ENCODE data around the gene COX5A. TPM values are rescaled to one million over a fixed set of nuclear protein-coding genes. Genes with fewer than 3 reads are reported as not detected.
A peak's percentile ranks its signal among the peaks of the same experiment; 100 is the strongest.

Gene COX5A
- polyA plus RNA-seq, 1 experiment: 64.6 TPM

DNA sequence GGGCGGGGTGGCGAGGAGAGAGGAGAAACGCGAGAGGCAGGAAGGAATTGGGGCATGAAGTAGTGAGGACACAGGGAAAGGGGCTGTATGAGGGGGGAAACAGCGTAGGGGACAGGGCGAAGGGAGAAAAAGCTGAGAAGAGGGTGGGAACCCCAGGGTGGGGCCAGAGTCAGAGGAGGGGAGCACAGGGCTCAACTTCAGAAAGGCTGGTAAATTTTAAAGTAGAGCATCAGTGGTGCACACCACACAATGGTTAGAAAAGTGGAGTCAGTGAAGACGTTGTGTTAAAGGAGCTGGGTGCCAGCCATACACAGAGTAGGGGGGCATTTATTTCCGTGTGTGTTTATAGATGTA lies 21.7 kb upstream of the COX5A start:
- H3K4me3 ChIP-seq (ENCODE audit: low read depth, low read length): no peak overlapping the region
- CTCF ChIA-PET: interaction anchor here (0.9 to 1.1 kb wide), 3 partner anchors 9 to 188 kb away, joined by 4 to 7 read pairs (median 4); no protein-coding TSS in a partner anchor
- no peaks in the 10 kb centered on the region for H3K36me3 ChIP-seq (ENCODE audit: control insufficient read depth, insufficient read depth, low read length)
- TF ChIP-seq, protein P1, sequence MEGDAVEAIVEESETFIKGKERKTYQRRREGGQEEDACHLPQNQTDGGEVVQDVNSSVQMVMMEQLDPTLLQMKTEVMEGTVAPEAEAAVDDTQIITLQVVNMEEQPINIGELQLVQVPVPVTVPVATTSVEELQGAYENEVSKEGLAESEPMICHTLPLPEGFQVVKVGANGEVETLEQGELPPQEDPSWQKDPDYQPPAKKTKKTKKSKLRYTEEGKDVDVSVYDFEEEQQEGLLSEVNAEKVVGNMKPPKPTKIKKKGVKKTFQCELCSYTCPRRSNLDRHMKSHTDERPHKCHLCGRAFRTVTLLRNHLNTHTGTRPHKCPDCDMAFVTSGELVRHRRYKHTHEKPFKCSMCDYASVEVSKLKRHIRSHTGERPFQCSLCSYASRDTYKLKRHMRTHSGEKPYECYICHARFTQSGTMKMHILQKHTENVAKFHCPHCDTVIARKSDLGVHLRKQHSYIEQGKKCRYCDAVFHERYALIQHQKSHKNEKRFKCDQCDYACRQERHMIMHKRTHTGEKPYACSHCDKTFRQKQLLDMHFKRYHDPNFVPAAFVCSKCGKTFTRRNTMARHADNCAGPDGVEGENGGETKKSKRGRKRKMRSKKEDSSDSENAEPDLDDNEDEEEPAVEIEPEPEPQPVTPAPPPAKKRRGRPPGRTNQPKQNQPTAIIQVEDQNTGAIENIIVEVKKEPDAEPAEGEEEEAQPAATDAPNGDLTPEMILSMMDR (IDR thresholded peaks at IDR 0.05; ENCODE audit: insufficient read depth, low read depth, low read length): no peak
- peaks cover 13% of the 10 kb centered on the region for H3K27me3 ChIP-seq (ENCODE audit: control insufficient read depth, insufficient read depth, low read length)
- no peak for DNase-seq (ENCODE audit: low read depth)
- POLR2A ChIA-PET: no interaction called here

DNA sequence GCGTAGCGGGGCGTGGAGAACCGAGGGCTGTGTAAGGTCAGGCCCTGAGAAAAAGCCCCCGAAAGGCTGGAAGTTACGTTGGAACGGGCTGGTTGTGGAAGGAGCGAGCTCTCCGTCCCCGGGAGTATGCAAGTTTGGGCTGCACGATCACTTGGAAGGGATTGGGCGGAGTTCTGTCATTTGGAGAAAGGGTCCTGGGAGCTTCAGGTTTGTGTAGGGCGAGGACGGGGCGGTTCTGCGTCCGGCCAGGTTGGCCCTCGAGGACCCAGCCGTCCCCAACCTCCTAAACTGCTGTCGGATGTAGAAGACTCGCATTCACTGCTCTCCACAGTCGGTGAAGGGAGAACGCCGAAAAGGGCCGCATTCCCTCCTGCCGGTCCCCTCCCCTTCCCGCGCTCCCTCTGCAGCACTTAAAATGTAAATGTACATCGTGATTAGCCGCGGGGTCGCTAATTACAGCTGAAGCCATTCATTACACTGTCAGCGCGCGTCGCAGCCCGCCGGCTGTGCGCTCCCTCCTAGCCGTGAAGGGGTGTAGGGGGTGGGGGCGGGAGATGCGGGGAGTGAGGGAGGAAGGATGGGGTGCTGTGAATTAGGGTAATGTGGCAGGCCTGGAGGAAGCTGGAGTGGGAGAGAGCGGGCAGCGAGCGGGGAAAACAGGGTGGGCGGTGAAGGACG lies 21.2 kb upstream of the COX5A start:
- H3K36me3 ChIP-seq (ENCODE audit: control insufficient read depth, insufficient read depth, low read length): no peaks in the 10 kb centered on the region
- H3K4me3 ChIP-seq (ENCODE audit: low read depth, low read length): peak overlapping the region; percentile 25
- no peak for DNase-seq (ENCODE audit: low read depth)
- H3K27me3 ChIP-seq (ENCODE audit: control insufficient read depth, insufficient read depth, low read length): peaks cover 13% of the 10 kb centered on the region
- ChIA-PET POLR2A (no interaction called here), CTCF (interaction anchor here (0.9 to 6.7 kb wide), 4 partner anchors 9 to 188 kb away, joined by 4 to 76 read pairs (median 6); no protein-coding TSS in a partner anchor)
- TF ChIP-seq, protein P1 (IDR thresholded peaks at IDR 0.05; ENCODE audit: insufficient read depth, low read depth, low read length): no peak

DNA sequence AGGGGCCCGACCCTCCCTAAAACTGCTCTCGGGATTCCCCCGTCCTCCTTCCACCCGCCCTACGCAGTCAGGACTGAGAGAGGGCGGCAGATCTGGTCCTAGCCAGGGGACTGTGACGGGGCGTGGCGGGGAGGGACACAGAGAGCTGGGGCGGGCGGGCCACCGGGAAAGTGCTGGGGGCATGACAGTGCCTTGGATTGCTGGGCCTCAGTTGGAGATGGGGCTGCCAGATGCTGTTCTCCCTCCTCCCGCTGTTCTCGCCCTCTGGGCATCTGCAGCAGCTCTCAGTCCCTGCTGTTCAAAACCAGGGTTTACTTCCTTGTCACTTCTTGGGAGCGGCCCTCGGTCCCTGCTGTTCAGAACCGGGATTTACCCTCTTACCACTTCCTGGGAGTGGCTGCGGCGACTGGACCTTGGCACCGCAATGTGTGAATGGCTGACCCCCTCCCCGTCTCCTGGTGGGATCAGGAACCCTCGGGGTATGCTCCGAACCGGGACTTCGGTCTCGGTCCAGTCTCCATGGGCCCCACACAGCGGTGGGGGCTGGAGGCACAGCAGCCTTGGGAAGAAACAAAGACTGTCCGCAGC lies 20.5 kb upstream of the COX5A start:
- TF ChIP-seq, protein P1 (IDR thresholded peaks at IDR 0.05; ENCODE audit: insufficient read depth, low read depth, low read length): peak; percentile 34
- no peaks in the 10 kb centered on the region for H3K36me3 ChIP-seq (ENCODE audit: control insufficient read depth, insufficient read depth, low read length)
- no peak for DNase-seq (ENCODE audit: low read depth)
- peak overlapping the region; percentile 25 for H3K4me3 ChIP-seq (ENCODE audit: low read depth, low read length)
- CTCF ChIA-PET: interaction anchor here (0.9 to 6.7 kb wide), 3 partner anchors 175 to 323 kb away, joined by 3 to 76 read pairs (median 3); no protein-coding TSS in a partner anchor
- peaks cover 13% of the 10 kb centered on the region for H3K27me3 ChIP-seq (ENCODE audit: control insufficient read depth, insufficient read depth, low read length)
- POLR2A ChIA-PET: no interaction called here

DNA sequence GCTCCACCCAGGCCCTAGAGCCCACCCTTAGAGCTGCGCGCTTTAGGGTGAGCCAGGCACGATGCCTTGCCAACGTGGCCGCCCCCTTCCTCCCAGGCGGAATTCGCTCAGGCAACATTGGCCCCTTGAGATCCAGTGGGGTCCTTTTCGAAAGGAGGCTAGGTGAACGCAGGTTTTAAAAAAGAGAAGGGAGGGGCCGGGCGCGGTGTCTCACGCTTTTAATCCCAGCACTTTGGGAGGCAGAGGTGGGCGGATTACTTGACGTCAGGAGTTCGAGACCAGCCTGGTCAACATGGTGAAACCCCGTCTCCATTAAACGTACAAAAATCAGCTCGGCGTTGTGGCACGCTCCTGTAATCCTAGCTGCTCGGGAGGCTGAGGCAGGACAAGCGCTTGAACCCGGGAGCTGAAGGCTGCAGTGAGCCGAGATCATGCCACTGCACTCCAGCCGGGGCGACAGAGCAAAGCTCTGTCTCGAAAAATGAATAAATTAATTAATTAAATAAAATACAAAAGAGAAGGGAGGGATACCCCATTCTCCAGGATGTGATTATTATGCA lies 19.7 kb upstream of the COX5A start:
- H3K27me3 ChIP-seq (ENCODE audit: control insufficient read depth, insufficient read depth, low read length): peaks cover 13% of the 10 kb centered on the region
- TF ChIP-seq, protein P1 (IDR thresholded peaks at IDR 0.05; ENCODE audit: insufficient read depth, low read depth, low read length): no peak
- DNase-seq (ENCODE audit: low read depth): no peak
- no peaks in the 10 kb centered on the region for H3K36me3 ChIP-seq (ENCODE audit: control insufficient read depth, insufficient read depth, low read length)
- CTCF ChIA-PET: interaction anchor here (0.6 to 6.7 kb wide), 8 partner anchors 7 to 322 kb away, joined by 3 to 76 read pairs (median 4); no protein-coding TSS in a partner anchor
- peak overlapping the region; percentile 35 for H3K4me3 ChIP-seq (ENCODE audit: low read depth, low read length)
- POLR2A ChIA-PET: interaction anchor here (0.6 kb wide), 1 partner anchor 9 kb away, joined by 3 read pairs; no protein-coding TSS in a partner anchor

All from BJ (cell line).